ENCODE data around the gene MAP3K8.

GRCh38 chr10:30398788-30399187 is 35.2 kb upstream of the MAP3K8 start:
- TF ChIP-seq ATF3 (CRISPR knock-in tag; conservative IDR thresholded peaks at IDR 0.05) = no peak
- TF ChIP-seq CTCF (IDR thresholded peaks at IDR 0.05) = no peak
